ENCODE measurements around the gene PELO. TPM values are rescaled to one million over a fixed set of nuclear protein-coding genes. Genes with fewer than 3 reads are reported as not detected.

The PELO gene
- total and polyA plus RNA-seq, 12 donors: 4.7 to 28.1 (median 21.1) TPM

DNA sequence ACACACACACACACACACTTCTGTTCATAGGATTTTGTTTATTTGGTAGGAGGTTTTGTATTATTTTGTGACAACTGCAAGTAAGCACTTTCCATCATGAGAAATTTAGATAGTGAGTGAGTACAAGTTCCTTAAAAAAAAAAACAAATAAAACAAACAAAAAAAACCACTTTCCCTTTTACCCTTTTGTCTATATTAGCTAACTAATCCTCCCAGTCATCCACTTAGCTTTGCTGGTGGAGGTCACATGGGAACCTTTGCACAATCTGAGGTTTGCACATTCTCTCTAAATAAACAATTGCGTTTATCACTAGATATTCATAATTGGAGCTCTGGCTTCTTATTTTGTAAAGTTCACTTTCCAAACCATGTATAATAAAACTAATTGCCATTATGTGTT lies 6.8 kb downstream of the PELO start:
- Histone ChIP-seq H3K27me3 (no peaks in the 10 kb centered on the region), H3K27ac (peak overlapping the region in 1 of 10 donors; percentile 94), H3K4me3 (no peak overlapping the region), H3K36me3 (no peaks in the 10 kb centered on the region), H3K4me1 (peaks cover 0 to 91% (median 32%) of the 10 kb centered on the region in 9 donors), H3K9me3 (no peaks in the 10 kb centered on the region)
- TF ChIP-seq, protein P1, sequence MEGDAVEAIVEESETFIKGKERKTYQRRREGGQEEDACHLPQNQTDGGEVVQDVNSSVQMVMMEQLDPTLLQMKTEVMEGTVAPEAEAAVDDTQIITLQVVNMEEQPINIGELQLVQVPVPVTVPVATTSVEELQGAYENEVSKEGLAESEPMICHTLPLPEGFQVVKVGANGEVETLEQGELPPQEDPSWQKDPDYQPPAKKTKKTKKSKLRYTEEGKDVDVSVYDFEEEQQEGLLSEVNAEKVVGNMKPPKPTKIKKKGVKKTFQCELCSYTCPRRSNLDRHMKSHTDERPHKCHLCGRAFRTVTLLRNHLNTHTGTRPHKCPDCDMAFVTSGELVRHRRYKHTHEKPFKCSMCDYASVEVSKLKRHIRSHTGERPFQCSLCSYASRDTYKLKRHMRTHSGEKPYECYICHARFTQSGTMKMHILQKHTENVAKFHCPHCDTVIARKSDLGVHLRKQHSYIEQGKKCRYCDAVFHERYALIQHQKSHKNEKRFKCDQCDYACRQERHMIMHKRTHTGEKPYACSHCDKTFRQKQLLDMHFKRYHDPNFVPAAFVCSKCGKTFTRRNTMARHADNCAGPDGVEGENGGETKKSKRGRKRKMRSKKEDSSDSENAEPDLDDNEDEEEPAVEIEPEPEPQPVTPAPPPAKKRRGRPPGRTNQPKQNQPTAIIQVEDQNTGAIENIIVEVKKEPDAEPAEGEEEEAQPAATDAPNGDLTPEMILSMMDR (IDR thresholded peaks at IDR 0.05): no peak
- intact Hi-C loops (cut with DNase I): loop anchor here in 3 of 10 donors (10.0 kb wide), 2 partner anchors 100 to 120 kb away; no protein-coding TSS in a partner anchor
- no peak for ATAC-seq
- no peak for DNase-seq
- 58 to 76% methylated on average over 1 of the region's 1 CpG for WGBS, 2 donors

DNA sequence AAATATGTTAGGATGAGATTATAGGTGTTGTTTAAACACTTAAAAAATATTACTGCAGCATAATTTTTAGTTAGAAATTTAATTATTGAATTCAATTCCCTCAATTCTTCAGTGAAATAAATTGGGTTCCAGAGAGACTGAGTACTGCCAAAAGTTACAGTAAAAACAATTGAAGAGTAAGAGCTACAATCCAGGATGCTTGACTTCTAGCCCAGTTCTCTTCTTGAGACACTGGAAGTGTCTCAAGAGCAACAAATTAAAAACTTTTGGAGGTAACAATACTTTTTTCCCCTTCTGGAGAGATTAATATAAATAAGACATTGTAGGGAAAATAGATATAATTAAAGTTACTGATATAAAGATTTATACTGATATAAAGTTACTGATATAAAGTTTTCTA lies 8.3 kb downstream of the PELO start:
- ATAC-seq (no peak), DNase-seq (no peak)
- no peaks in the 10 kb centered on the region for H3K27me3 ChIP-seq
- no peaks in the 10 kb centered on the region for H3K9me3 ChIP-seq
- peaks cover 0 to 91% (median 32%) of the 10 kb centered on the region in 9 donors for H3K4me1 ChIP-seq
- intact Hi-C loops (cut with DNase I): loop anchor here in 3 of 10 donors (10.0 kb wide), 2 partner anchors 99 to 119 kb away; no protein-coding TSS in a partner anchor
- H3K36me3 ChIP-seq: peaks cover 0 to under 1% (median 0%) of the 10 kb centered on the region in 9 donors
- peak overlapping the region in 6 of 10 donors; percentile 24 to 97 (median 92) for H3K27ac ChIP-seq
- no peak overlapping the region for H3K4me3 ChIP-seq
- TF ChIP-seq, protein P1 (IDR thresholded peaks at IDR 0.05): no peak

DNA sequence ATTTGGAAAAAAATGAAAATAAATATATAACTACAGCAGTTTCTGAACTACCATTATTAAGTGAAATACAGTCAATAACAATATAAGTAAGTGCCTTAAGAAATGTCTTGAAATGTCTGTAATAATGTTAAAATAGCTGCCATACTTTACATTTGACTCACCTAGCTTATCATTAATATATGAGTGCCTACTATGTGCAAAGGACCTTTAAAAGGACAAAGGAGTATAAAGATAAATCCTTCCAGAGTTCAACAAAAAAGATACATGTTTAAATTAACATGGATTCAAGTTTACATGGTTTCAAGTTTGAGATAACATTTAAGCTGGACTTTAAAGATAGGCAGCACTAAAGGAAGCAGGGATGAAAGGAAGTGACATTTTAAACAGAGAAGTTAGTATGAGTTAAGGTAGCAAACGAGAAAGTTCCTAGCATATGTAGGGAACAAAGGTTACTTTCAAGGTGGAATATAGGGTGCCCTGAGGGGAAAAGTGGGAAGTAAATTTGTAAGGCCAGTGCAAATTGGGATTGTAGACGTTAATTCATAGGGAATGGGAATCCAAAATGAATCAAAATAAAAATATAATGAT lies 8.9 kb downstream of the PELO start:
- no peak for ATAC-seq
- H3K36me3 ChIP-seq: peaks cover 0 to 5% (median 0%) of the 10 kb centered on the region in 9 donors
- WGBS, 2 donors: 65 to 74% methylated on average over 2 of the region's 2 CpGs
- no peak overlapping the region for H3K4me3 ChIP-seq
- TF ChIP-seq, protein P1 (IDR thresholded peaks at IDR 0.05): no peak
- peaks cover 0 to 91% (median 37%) of the 10 kb centered on the region in 9 donors for H3K4me1 ChIP-seq
- no peaks in the 10 kb centered on the region for H3K27me3 ChIP-seq
- intact Hi-C loops (cut with DNase I): loop anchor here in 3 of 10 donors (10.0 kb wide), 2 partner anchors 98 to 118 kb away; no protein-coding TSS in a partner anchor
- H3K27ac ChIP-seq: peak overlapping the region in 7 of 10 donors; percentile 13 to 97 (median 90)
- DNase-seq: no peak
- H3K9me3 ChIP-seq: no peaks in the 10 kb centered on the region

DNA sequence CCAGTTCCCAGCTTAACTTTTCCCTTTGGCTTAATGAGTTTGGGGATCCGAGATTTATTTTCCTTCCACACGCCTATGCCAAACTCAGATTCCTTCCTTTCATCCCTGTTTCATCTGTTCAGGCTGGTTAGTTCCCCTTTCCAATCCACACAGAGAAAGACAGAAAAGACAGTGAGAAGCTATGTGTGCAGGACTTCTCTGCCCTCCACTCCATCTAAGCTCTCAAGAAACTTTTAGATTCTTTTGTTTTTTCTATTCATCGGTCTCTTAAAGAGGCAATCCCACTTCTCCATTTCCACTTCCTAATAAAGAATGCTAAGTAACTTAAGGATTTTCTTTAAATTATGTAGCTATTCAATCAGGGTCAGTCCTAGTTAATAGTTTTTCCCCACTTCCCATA lies 11.2 kb downstream of the PELO start:
- peak overlapping the region; percentile 77 to 97 (median 94) for H3K27ac ChIP-seq
- H3K9me3 ChIP-seq: no peaks in the 10 kb centered on the region
- peaks cover 0 to 27% (median 0%) of the 10 kb centered on the region in 9 donors for H3K36me3 ChIP-seq
- intact Hi-C loops (cut with DNase I): loop anchor here in 3 of 10 donors (10.0 kb wide), 2 partner anchors 96 to 116 kb away; no protein-coding TSS in a partner anchor
- H3K27me3 ChIP-seq: no peaks in the 10 kb centered on the region
- no peak for DNase-seq
- H3K4me1 ChIP-seq: peaks cover 0 to 91% (median 60%) of the 10 kb centered on the region in 9 donors
- 9 to 16% methylated on average over 3 of the region's 3 CpGs for WGBS, 2 donors
- no peak for ATAC-seq
- TF ChIP-seq, protein P1 (IDR thresholded peaks at IDR 0.05): no peak
- peak overlapping the region; percentile 56 to 80 (median 68) for H3K4me3 ChIP-seq

Measured in heart right ventricle (tissue), 16 donors.